HAP-1 (cell line): Measurements from ENCODE around the gene MYH10.

ENCODE experiments used
- DNase-seq, 2 experiments: peaks; one replicate each; pipeline ENCODE4 v3.0.0-alpha.2; 2016 to 2020; ENCODE audit warnings: low spot score in 2 of 2
- H3K27me3 ChIP-seq: fragments of 250-450 bp; sonication (Bioruptor Pico); 2 replicates; pipeline ENCODE4 v1.5.1; 2020; ENCODE audit warnings: low read depth, mild to moderate bottlenecking, moderate library complexity
- H3K36me3 ChIP-seq: fragments of 250-450 bp; sonication (Bioruptor Pico); replicated peaks from 2 replicates; pipeline ENCODE4 v1.5.1; 2020; ENCODE audit warnings: mild to moderate bottlenecking
- H3K4me1 ChIP-seq: fragments of 250-450 bp; sonication (Bioruptor Pico); 2 replicates; pipeline ENCODE4 v1.5.1; 2020; ENCODE audit warnings: mild to moderate bottlenecking
- H3K4me3 ChIP-seq: fragments of 250-450 bp; sonication (Bioruptor Pico); 2 replicates; pipeline ENCODE4 v1.5.1; 2020; ENCODE audit warnings: mild to moderate bottlenecking, moderate library complexity
- H3K9me3 ChIP-seq: fragments of 250-450 bp; sonication (Bioruptor Pico); 2 replicates; pipeline ENCODE4 v1.5.1; 2020; ENCODE audit warnings: mild to moderate bottlenecking, moderate library complexity
- in situ Hi-C: fragments of 300-500 bp; cut with MboI; formaldehyde crosslinking; loops from 3 replicates; pipeline ENCODE4 v1.14.3; 2020; ENCODE audit warnings: low sequenced_read_pairs, inconsistent platforms, mixed read lengths

Gene MYH10

GRCh38 chr17:8459107-8459506, 171.4 kb downstream of the MYH10 start:
- Histone ChIP-seq H3K4me1 (no peaks in the 10 kb centered on the region), H3K9me3 (no peaks in the 10 kb centered on the region), H3K4me3 (no peak overlapping the region), H3K27me3 (no peaks in the 10 kb centered on the region), H3K36me3 (peaks cover 63% of the 10 kb centered on the region)
- in situ Hi-C loops = no loop called here
- DNase-seq = no peak

- DNase-seq = no peak
- Histone ChIP-seq H3K36me3 (peaks cover 63% of the 10 kb centered on the region), H3K9me3 (no peaks in the 10 kb centered on the region), H3K4me3 (no peak overlapping the region), H3K27me3 (no peaks in the 10 kb centered on the region), H3K4me1 (no peaks in the 10 kb centered on the region)
- in situ Hi-C loops = no loop called here
Observed at GRCh38 chr17:8458128-8458527, 172.4 kb downstream of the MYH10 start.

GRCh38 chr17:8455665-8456209, 174.8 kb downstream of the MYH10 start:
- in situ Hi-C loops = no loop called here
- H3K9me3 ChIP-seq = no peaks in the 10 kb centered on the region
- H3K36me3 ChIP-seq = peaks cover 66% of the 10 kb centered on the region
- no peaks in the 10 kb centered on the region for H3K27me3 ChIP-seq
- no peak for DNase-seq
- no peak overlapping the region for H3K4me3 ChIP-seq
- no peaks in the 10 kb centered on the region for H3K4me1 ChIP-seq

GRCh38 chr17:8453326-8453725, 177.2 kb downstream of the MYH10 start:
- no peak for DNase-seq
- Histone ChIP-seq H3K36me3 (peaks cover 64% of the 10 kb centered on the region), H3K9me3 (no peaks in the 10 kb centered on the region), H3K4me3 (no peak overlapping the region), H3K27me3 (no peaks in the 10 kb centered on the region), H3K4me1 (peaks cover 2% of the 10 kb centered on the region; the same call in 1 of the 2 replicates)
- in situ Hi-C loops = no loop called here

- no peaks in the 10 kb centered on the region for H3K9me3 ChIP-seq
- no peak overlapping the region for H3K4me3 ChIP-seq
- H3K4me1 ChIP-seq = peaks cover 6% of the 10 kb centered on the region
- H3K27me3 ChIP-seq = no peaks in the 10 kb centered on the region
- DNase-seq = no peak
- H3K36me3 ChIP-seq = peaks cover 68% of the 10 kb centered on the region
- in situ Hi-C loops = no loop called here
Observed at GRCh38 chr17:8451933-8452614, 178.5 kb downstream of the MYH10 start.

- Histone ChIP-seq H3K27me3 (no peaks in the 10 kb centered on the region), H3K36me3 (peaks cover 73% of the 10 kb centered on the region), H3K4me1 (peaks cover 6% of the 10 kb centered on the region), H3K9me3 (no peaks in the 10 kb centered on the region), H3K4me3 (no peak overlapping the region)
- no peak for DNase-seq
- in situ Hi-C loops = no loop called here
Observed at GRCh38 chr17:8448310-8448709, 182.2 kb downstream of the MYH10 start.

- in situ Hi-C loops = no loop called here
- H3K36me3 ChIP-seq = peaks cover 68% of the 10 kb centered on the region
- H3K27me3 ChIP-seq = no peaks in the 10 kb centered on the region
- peaks cover 6% of the 10 kb centered on the region for H3K4me1 ChIP-seq
- no peaks in the 10 kb centered on the region for H3K9me3 ChIP-seq
- H3K4me3 ChIP-seq = no peak overlapping the region
- DNase-seq = peak; percentile 14 to 47
Observed at GRCh38 chr17:8447799-8448198, 182.7 kb downstream of the MYH10 start.

GRCh38 chr17:8445536-8445935, 185.0 kb downstream of the MYH10 start:
- Histone ChIP-seq H3K4me3 (no peak overlapping the region), H3K4me1 (peaks cover 6% of the 10 kb centered on the region), H3K27me3 (no peaks in the 10 kb centered on the region), H3K36me3 (peaks cover 50% of the 10 kb centered on the region), H3K9me3 (no peaks in the 10 kb centered on the region)
- in situ Hi-C loops = no loop called here
- no peak for DNase-seq

GRCh38 chr17:8444494-8444893, 186.0 kb downstream of the MYH10 start:
- Histone ChIP-seq H3K4me1 (peaks cover 6% of the 10 kb centered on the region), H3K9me3 (no peaks in the 10 kb centered on the region), H3K27me3 (no peaks in the 10 kb centered on the region), H3K4me3 (no peak overlapping the region), H3K36me3 (peaks cover 47% of the 10 kb centered on the region)
- no peak for DNase-seq
- in situ Hi-C loops = no loop called here

- peaks cover 40% of the 10 kb centered on the region for H3K36me3 ChIP-seq
- in situ Hi-C loops = no loop called here
- H3K4me1 ChIP-seq = peaks cover 6% of the 10 kb centered on the region
- H3K9me3 ChIP-seq = no peaks in the 10 kb centered on the region
- no peak overlapping the region for H3K4me3 ChIP-seq
- H3K27me3 ChIP-seq = no peaks in the 10 kb centered on the region
- DNase-seq = no peak
Observed at GRCh38 chr17:8443756-8444155, 186.8 kb downstream of the MYH10 start.

GRCh38 chr17:8442310-8442709, 188.2 kb downstream of the MYH10 start:
- Histone ChIP-seq H3K4me3 (no peak overlapping the region), H3K36me3 (peaks cover 28% of the 10 kb centered on the region), H3K4me1 (peaks cover 4% of the 10 kb centered on the region), H3K9me3 (no peaks in the 10 kb centered on the region), H3K27me3 (no peaks in the 10 kb centered on the region)
- in situ Hi-C loops = no loop called here
- no peak for DNase-seq

GRCh38 chr17:8441690-8442089, 188.8 kb downstream of the MYH10 start:
- H3K9me3 ChIP-seq = no peaks in the 10 kb centered on the region
- peaks cover 6% of the 10 kb centered on the region for H3K4me1 ChIP-seq
- H3K4me3 ChIP-seq = no peak overlapping the region
- in situ Hi-C loops = no loop called here
- no peak for DNase-seq
- H3K36me3 ChIP-seq = peaks cover 22% of the 10 kb centered on the region
- no peaks in the 10 kb centered on the region for H3K27me3 ChIP-seq

- no peaks in the 10 kb centered on the region for H3K27me3 ChIP-seq
- in situ Hi-C loops = no loop called here
- H3K4me3 ChIP-seq = no peak overlapping the region
- H3K4me1 ChIP-seq = peaks cover 6% of the 10 kb centered on the region
- no peaks in the 10 kb centered on the region for H3K9me3 ChIP-seq
- peaks cover 7% of the 10 kb centered on the region for H3K36me3 ChIP-seq
- no peak for DNase-seq
Observed at GRCh38 chr17:8439681-8440080, 190.8 kb downstream of the MYH10 start.

GRCh38 chr17:8438441-8438840, 192.1 kb downstream of the MYH10 start:
- Histone ChIP-seq H3K4me1 (peaks cover 6% of the 10 kb centered on the region), H3K4me3 (no peak overlapping the region), H3K27me3 (no peaks in the 10 kb centered on the region), H3K36me3 (no peaks in the 10 kb centered on the region; the same call in 1 of the 2 replicates), H3K9me3 (no peaks in the 10 kb centered on the region)
- in situ Hi-C loops = no loop called here
- no peak for DNase-seq

GRCh38 chr17:8436844-8437171, 193.7 kb downstream of the MYH10 start:
- in situ Hi-C loops = no loop called here
- H3K9me3 ChIP-seq = no peaks in the 10 kb centered on the region
- H3K4me3 ChIP-seq = peak overlapping the region; percentile 84
- peaks cover 6% of the 10 kb centered on the region for H3K4me1 ChIP-seq
- no peak for DNase-seq
- no peaks in the 10 kb centered on the region for H3K27me3 ChIP-seq
- no peaks in the 10 kb centered on the region; the same call in 1 of the 2 replicates for H3K36me3 ChIP-seq
